ENCODE results near the gene C19orf85.
A peak's percentile ranks its signal among the peaks of the same experiment; 100 is the strongest.

GRCh38 chr19:55486971-55487923 lies 22.7 kb upstream of the C19orf85 start:
- TF ChIP-seq, protein P1, sequence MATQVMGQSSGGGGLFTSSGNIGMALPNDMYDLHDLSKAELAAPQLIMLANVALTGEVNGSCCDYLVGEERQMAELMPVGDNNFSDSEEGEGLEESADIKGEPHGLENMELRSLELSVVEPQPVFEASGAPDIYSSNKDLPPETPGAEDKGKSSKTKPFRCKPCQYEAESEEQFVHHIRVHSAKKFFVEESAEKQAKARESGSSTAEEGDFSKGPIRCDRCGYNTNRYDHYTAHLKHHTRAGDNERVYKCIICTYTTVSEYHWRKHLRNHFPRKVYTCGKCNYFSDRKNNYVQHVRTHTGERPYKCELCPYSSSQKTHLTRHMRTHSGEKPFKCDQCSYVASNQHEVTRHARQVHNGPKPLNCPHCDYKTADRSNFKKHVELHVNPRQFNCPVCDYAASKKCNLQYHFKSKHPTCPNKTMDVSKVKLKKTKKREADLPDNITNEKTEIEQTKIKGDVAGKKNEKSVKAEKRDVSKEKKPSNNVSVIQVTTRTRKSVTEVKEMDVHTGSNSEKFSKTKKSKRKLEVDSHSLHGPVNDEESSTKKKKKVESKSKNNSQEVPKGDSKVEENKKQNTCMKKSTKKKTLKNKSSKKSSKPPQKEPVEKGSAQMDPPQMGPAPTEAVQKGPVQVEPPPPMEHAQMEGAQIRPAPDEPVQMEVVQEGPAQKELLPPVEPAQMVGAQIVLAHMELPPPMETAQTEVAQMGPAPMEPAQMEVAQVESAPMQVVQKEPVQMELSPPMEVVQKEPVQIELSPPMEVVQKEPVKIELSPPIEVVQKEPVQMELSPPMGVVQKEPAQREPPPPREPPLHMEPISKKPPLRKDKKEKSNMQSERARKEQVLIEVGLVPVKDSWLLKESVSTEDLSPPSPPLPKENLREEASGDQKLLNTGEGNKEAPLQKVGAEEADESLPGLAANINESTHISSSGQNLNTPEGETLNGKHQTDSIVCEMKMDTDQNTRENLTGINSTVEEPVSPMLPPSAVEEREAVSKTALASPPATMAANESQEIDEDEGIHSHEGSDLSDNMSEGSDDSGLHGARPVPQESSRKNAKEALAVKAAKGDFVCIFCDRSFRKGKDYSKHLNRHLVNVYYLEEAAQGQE (IDR thresholded peaks at IDR 0.05; ENCODE audit: low read depth) = no peak
- TF ChIP-seq TEAD4 (IDR thresholded peaks at IDR 0.05) (no peak), ZBTB7A (IDR thresholded peaks at IDR 0.05; ENCODE audit: low read depth) (no peak), CEBPB (IDR thresholded peaks at IDR 0.05) (no peak), FOXM1 (IDR thresholded peaks at IDR 0.05; ENCODE audit: borderline replicate concordance, low read depth) (no peak), RAD21 (IDR thresholded peaks at IDR 0.05; ENCODE audit: low read depth) (no peak), EP300 (IDR thresholded peaks at IDR 0.05; ENCODE audit: borderline replicate concordance) (no peak), TAF1 (IDR thresholded peaks at IDR 0.05; ENCODE audit: low read depth) (no peak), YY1 (IDR thresholded peaks at IDR 0.05; ENCODE audit: low read depth) (no peak), EGR1 (IDR thresholded peaks at IDR 0.05) (no peak)
- TF ChIP-seq, protein P2, sequence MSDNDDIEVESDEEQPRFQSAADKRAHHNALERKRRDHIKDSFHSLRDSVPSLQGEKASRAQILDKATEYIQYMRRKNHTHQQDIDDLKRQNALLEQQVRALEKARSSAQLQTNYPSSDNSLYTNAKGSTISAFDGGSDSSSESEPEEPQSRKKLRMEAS (IDR thresholded peaks at IDR 0.05) = peak; percentile 59; the same call in 1 of the 2 replicates
